IPS-18a (cell line): ENCODE data around the gene PTPRK.

Source experiments
- H3K27ac ChIP-seq: one replicate; pipeline ENCODE4 v1.5.1; 2013; ENCODE audit warnings: low read length
- H3K27me3 ChIP-seq: one replicate; pipeline ENCODE4 v1.6.1; 2013; ENCODE audit warnings: mild to moderate bottlenecking, low read length; ENCODE audit not compliant: control insufficient read depth, insufficient read depth
- H3K36me3 ChIP-seq: one replicate; pipeline ENCODE4 v1.6.1; 2013; ENCODE audit warnings: low read depth, low read length; ENCODE audit not compliant: control insufficient read depth
- H3K4me1 ChIP-seq: one replicate; pipeline ENCODE4 v1.6.1; 2013; ENCODE audit warnings: low read depth, low read length; ENCODE audit not compliant: control insufficient read depth
- H3K4me3 ChIP-seq: one replicate; pipeline ENCODE4 v1.5.1; 2013; ENCODE audit warnings: low read length
- H3K9ac ChIP-seq: one replicate; pipeline ENCODE4 v1.6.1; 2013; ENCODE audit warnings: mild to moderate bottlenecking, low read length, moderate library complexity
- H3K9me3 ChIP-seq: one replicate; pipeline ENCODE4 v1.6.1; 2013; ENCODE audit warnings: low read depth, low read length; ENCODE audit not compliant: control insufficient read depth

Gene PTPRK

DNA sequence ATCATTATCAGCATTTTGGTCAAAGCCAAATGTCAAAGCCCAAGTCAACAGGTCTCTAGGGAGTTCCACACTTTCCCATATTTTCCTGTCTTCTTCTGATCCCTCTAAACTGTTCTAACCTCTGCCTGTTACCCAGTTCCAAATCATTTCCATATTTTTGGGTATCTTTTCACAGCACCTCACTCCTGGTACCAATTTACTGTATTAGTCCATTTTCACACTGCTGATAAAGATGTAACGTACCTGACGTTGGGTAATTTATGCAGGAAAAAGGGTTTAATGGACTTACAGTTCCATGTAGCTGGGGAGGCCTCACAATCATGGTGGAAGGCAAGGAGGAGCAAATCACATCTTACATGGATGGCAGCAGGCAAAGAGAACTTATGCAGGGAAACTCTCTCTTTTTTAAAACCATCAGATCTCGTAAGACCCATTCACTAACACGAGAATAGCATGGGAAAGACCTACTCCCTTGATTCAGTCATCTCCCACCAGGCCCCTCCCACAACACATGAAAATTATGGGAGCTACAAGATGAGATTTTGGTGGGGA, 143.4 kb downstream of the PTPRK start:
- no peak overlapping the region for H3K27ac ChIP-seq
- no peaks in the 10 kb centered on the region for H3K27me3 ChIP-seq
- H3K9ac ChIP-seq, result no peak overlapping the region
- peaks cover 15% of the 10 kb centered on the region for H3K9me3 ChIP-seq
- H3K4me1 ChIP-seq, result peaks cover 5% of the 10 kb centered on the region
- no peaks in the 10 kb centered on the region for H3K36me3 ChIP-seq
- H3K4me3 ChIP-seq, result no peak overlapping the region

DNA sequence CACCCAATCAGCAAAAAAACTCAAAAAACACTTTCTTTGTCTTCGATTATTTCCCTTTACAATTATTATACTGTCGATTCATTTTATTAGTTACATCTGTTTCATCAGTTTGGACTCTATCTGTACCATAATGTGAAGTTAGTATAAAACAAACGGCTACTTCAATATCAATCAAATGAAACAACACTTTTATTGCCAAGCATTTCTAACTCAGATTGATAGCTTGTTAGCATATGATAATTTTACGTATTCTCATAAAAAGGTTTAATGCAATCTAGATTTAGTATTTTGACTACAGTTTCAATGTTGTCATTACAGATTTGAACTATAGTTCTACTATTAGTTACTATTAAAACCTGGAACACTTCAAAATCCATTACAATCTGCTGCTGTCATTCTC, 149.3 kb downstream of the PTPRK start:
- H3K9me3 ChIP-seq, result peaks cover under 1% of the 10 kb centered on the region
- H3K4me3 ChIP-seq, result no peak overlapping the region
- no peak overlapping the region for H3K9ac ChIP-seq
- H3K27me3 ChIP-seq, result no peaks in the 10 kb centered on the region
- peaks cover 6% of the 10 kb centered on the region for H3K4me1 ChIP-seq
- H3K27ac ChIP-seq, result no peak overlapping the region
- H3K36me3 ChIP-seq, result no peaks in the 10 kb centered on the region

DNA sequence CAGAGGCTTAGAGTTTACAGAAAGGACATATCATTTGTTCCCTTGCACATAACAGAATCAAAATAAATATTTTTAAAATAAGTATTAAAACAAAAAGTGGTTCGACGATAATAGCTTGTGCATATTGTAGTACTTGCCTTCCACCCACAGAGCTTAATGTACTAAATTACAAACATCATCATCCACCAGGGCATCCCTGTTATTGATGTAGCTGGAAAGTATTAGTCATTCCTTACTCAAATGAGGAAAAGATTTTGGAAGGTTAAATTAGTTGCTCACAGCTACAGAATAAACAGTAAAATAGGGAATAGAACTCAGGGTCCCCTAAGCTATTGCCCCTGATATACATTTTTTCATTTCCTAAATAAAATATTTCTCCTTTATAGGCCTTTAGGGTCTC, 150.3 kb downstream of the PTPRK start:
- Histone ChIP-seq H3K4me1 (peaks cover 6% of the 10 kb centered on the region), H3K27ac (no peak overlapping the region), H3K4me3 (no peak overlapping the region), H3K27me3 (no peaks in the 10 kb centered on the region), H3K9me3 (no peaks in the 10 kb centered on the region), H3K36me3 (no peaks in the 10 kb centered on the region), H3K9ac (no peak overlapping the region)

DNA sequence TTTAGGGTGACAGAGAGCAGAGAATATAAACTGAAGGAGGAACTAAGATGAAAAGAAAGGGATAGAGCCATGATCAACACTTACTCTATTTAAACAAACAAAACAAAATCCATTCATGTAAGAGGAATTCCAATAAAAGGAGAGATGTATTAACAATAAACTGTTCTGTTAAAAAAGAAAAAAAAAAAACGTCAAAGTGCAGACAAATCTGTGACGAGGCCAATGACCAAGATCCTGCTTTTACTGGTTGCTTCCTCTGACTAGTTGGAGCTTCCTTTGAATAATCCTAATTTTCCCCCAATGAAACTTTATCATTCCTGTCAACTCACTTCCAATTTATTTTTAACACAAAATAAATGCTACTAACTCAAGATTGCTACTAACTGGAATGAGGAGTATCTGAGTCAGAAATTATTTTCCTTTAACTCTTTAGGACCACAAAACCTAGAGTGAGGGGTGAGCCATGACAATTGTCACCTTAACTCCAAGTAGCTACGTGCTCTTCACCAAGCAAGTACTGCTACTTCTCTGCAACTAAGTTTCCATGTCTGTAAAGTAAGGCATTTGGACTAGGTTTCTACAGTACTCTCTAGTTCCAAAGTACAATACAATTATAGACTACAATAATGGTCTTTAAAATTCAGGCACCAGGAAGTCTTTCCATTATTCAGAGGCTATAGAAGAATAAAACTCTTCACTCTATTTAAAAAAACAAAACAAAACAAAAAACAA, 152.0 kb downstream of the PTPRK start:
- H3K9ac ChIP-seq, result no peak overlapping the region
- H3K27me3 ChIP-seq, result no peaks in the 10 kb centered on the region
- H3K27ac ChIP-seq, result no peak overlapping the region
- H3K9me3 ChIP-seq, result no peaks in the 10 kb centered on the region
- no peaks in the 10 kb centered on the region for H3K36me3 ChIP-seq
- H3K4me1 ChIP-seq, result peaks cover 6% of the 10 kb centered on the region
- no peak overlapping the region for H3K4me3 ChIP-seq

DNA sequence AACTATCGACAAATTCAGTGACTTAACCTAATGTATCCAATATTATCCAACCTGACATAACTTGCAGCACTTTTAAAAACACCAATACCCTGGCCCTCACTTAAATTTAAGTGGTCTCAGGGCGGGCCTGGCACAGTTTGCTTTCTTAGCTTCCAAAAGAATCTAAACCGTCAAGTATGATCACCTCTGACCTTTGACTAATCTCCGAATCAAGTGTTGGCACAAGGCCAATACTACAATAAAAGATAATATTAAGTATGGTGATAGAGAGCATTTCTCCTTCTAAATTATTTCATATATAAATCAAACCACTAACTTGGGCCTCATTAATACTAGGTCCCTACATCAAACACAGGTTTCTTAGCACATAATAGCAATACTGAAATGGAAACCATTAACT, 153.0 kb downstream of the PTPRK start:
- Histone ChIP-seq H3K9ac (no peak overlapping the region), H3K4me3 (no peak overlapping the region), H3K9me3 (no peaks in the 10 kb centered on the region), H3K27ac (no peak overlapping the region), H3K4me1 (peaks cover 5% of the 10 kb centered on the region), H3K27me3 (no peaks in the 10 kb centered on the region), H3K36me3 (no peaks in the 10 kb centered on the region)

DNA sequence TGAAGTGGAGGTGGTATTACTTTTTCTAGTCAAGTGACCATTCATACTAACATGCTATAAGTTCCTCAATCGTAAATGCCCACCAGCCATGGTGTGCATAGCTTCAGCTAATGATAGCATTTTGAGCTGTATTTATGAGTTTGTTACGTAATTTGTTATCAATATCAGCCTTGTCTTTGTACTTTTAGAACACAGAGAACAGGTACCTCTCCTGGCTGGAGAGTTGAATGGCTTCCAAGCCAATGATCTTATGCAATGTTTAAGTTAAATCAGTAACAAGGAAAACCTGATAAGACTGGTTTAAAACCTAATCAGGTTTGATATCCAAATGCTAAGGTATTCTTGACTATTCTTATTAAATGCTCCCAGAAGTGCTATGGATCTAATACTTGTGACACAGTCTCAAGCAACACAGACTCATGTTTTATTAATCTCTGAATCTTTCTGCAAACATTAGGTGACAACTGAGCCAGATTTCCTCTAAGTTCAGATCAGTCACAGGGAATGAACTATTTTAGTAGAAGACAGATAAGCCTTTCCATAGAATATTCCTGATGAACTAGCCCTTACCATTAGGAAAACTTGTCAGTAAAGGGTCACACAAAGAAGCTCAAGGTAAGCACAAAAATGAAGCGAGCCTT, 154.8 kb downstream of the PTPRK start:
- H3K4me1 ChIP-seq, result no peaks in the 10 kb centered on the region

DNA sequence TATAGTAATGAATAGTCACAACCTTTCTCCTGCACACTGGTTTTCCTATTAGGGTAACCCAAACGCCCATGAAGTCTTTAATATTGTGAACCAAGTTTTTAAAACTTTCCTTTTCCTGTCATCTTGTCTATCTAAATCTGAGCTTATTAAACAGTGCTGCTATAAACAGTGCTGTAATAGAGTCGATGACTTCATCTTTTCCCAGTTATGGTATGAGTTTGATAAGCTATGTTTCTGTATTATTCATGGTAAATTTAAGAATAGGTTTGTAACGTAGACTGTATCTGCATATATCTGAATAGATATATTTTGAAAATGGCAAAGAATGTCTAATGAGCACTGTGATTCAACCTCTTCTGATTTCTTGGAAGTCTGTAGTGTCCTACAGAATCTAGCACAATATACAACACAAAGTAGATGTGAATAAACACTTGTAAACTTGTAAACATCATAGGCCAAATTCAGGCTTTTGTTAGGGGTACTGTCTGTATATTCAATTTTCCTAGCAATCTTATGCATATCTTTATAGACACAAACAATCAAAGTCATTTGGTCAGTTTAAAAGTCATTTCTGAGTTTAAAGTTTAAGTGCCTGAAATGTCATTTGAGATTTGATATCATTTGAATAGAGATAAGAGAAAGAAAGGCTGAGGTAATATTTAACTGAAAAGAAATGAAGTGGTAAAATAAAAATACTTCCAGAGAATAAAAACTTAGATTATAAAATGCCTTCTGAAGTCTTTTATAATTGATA, 155.5 kb downstream of the PTPRK start:
- Histone ChIP-seq H3K9ac (no peak overlapping the region), H3K4me1 (no peaks in the 10 kb centered on the region), H3K27me3 (no peaks in the 10 kb centered on the region), H3K4me3 (no peak overlapping the region), H3K36me3 (no peaks in the 10 kb centered on the region), H3K27ac (no peak overlapping the region), H3K9me3 (no peaks in the 10 kb centered on the region)

More for the DNA sequence above, 154.8 kb downstream of the PTPRK start:
- H3K9ac ChIP-seq, result no peak overlapping the region
- H3K27me3 ChIP-seq, result no peaks in the 10 kb centered on the region
- H3K9me3 ChIP-seq, result no peaks in the 10 kb centered on the region
- no peak overlapping the region for H3K27ac ChIP-seq
- H3K4me3 ChIP-seq, result no peak overlapping the region
- no peaks in the 10 kb centered on the region for H3K36me3 ChIP-seq

DNA sequence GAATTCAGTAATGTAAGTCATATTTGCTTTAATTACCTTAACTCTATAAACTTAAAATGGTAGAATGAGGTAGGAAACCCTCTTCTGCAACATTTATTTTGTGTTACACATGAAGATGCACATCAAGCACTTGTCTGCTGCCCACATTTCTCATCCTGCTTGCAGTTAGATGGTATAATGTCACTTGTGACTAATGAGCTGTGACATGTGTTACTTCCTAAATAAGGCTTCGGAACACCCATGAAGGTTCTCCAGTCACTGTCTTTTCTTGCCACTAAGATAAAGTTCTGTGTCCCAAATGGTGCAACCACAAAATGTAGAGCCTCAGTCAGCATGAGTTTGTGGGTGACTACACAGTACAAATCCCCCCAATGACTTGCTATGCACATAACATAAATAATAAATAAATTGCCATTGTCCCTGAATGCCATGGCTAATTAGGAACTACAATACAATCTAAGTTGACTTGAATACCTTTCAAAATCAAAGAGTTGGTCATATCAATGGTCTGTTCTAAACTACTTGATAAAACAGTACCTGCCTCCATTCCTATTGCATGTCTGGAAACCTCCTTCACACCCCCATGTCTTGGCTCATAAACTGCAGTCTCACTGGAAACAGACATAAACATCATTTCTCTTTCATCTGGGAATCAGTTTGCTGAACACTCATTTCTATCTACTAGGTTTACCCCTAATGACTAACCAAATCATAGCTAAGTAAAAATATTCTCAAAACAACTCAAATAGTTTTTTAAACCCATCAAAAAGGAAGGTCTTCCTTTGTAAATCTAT, 157.2 kb downstream of the PTPRK start:
- H3K4me1 ChIP-seq, result no peaks in the 10 kb centered on the region
- no peak overlapping the region for H3K4me3 ChIP-seq
- no peaks in the 10 kb centered on the region for H3K9me3 ChIP-seq
- H3K9ac ChIP-seq, result no peak overlapping the region
- no peaks in the 10 kb centered on the region for H3K27me3 ChIP-seq
- H3K36me3 ChIP-seq, result no peaks in the 10 kb centered on the region
- H3K27ac ChIP-seq, result no peak overlapping the region

DNA sequence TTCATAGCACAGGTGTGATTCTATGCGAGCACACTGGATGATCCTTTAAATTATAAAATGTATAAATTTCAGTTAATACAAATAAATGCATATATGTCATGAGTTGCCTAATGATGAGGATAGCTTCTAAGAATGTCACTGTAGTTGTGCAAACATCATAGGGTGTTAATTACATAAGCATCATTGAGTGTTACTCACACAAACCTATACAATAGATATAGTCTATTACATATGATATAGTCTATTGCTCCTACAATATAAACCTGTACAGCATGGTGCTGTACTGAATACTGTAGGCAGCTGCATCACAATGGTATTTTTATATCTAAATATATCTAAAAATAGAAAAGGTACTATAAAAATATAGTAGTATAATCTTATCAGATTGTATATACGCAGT, 159.0 kb downstream of the PTPRK start:
- H3K9me3 ChIP-seq, result no peaks in the 10 kb centered on the region
- no peaks in the 10 kb centered on the region for H3K4me1 ChIP-seq
- H3K27me3 ChIP-seq, result no peaks in the 10 kb centered on the region
- no peaks in the 10 kb centered on the region for H3K36me3 ChIP-seq
- H3K4me3 ChIP-seq, result no peak overlapping the region
- no peak overlapping the region for H3K9ac ChIP-seq
- no peak overlapping the region for H3K27ac ChIP-seq

DNA sequence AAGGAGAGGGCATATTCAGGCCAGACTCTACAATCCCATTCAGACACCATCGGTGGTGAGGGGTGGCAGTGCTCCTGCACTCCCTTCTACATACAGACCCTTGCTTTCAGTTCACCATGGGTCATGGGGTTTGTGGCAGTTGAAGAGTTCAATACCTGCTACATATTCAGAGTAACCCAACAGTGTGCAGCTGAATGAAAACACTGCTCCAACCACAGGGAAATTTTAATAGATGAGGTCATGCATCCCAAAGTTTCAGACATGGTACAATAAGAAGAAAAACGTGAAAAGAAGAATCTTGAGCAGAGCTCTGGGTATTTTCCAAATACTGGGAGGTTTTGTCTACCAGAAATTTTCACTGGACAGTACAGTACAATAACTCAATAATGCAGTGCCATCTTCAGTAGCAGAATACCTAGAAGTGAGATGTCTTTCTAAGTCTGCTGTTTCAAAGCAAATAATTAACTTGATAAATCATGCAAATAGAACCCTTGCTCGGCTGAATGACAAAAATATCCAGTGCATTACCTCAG, 162.1 kb downstream of the PTPRK start:
- H3K9ac ChIP-seq, result no peak overlapping the region
- no peak overlapping the region for H3K4me3 ChIP-seq
- H3K36me3 ChIP-seq, result no peaks in the 10 kb centered on the region
- H3K4me1 ChIP-seq, result no peaks in the 10 kb centered on the region
- H3K27ac ChIP-seq, result no peak overlapping the region
- H3K9me3 ChIP-seq, result no peaks in the 10 kb centered on the region
- no peaks in the 10 kb centered on the region for H3K27me3 ChIP-seq
